Calu3 (cell line): Measurements from ENCODE around the gene PPFIBP2. TPM values are rescaled to one million over a fixed set of nuclear protein-coding genes. Genes with fewer than 3 reads are reported as not detected.

ENCODE experiments used
- BruUV-seq: library from RNA; stranded (reverse); fragments of 400-500 nt; replicated peaks from 2 replicates; lab custom pipeline; 2021; lab: Mats Ljungman, UMichigan
- CTCF ChIA-PET: fragments of 300-600 bp; sonication (Branson Sonifier 250); formaldehyde crosslinking; loops from one replicate; lab custom pipeline; 2022; ENCODE audit warnings: antibody characterized with exemption; lab: Charles Lee
- DNase-seq: peaks from one replicate; pipeline ENCODE4 v3.0.0; 2022
- H3K27ac Mint-ChIP-seq: one replicate; pipeline ENCODE4 v1.8.0; 2022; ENCODE audit warnings: mixed read lengths; ENCODE audit not compliant: unreplicated experiment
- H3K27me3 Mint-ChIP-seq: one replicate; pipeline ENCODE4 v1.8.0; 2022; ENCODE audit warnings: mixed read lengths; ENCODE audit not compliant: unreplicated experiment
- H3K36me3 Mint-ChIP-seq: one replicate; pipeline ENCODE4 v1.8.0; 2022; ENCODE audit warnings: mild to moderate bottlenecking, moderate library complexity, mixed read lengths; ENCODE audit not compliant: insufficient read depth, unreplicated experiment
- H3K4me1 Mint-ChIP-seq: one replicate; pipeline ENCODE4 v1.8.0; 2022; ENCODE audit warnings: mild to moderate bottlenecking, low read depth, mixed read lengths; ENCODE audit not compliant: unreplicated experiment
- H3K4me3 Mint-ChIP-seq: one replicate; pipeline ENCODE4 v1.8.0; 2022; ENCODE audit warnings: mild to moderate bottlenecking, low read depth, moderate library complexity, mixed read lengths; ENCODE audit not compliant: unreplicated experiment
- H3K9me3 Mint-ChIP-seq: one replicate; pipeline ENCODE4 v1.8.0; 2022; ENCODE audit warnings: low read depth, mixed read lengths; ENCODE audit not compliant: unreplicated experiment
- intact Hi-C: fragments of 100-400 bp; cut with micrococcal nuclease; formaldehyde crosslinking; loops from one replicate; pipeline ENCODE4 v1.10.0; 2022; ENCODE audit not compliant: unreplicated experiment
- total RNA-seq: library from RNA; stranded (reverse); gene quantifications from 2 replicates; pipeline ENCODE4 v1.2.3, GENCODE V29; 2022
- TF ChIP-seq, protein P1 (sequence below): fragments of 200-600 bp; IDR thresholded peaks from one replicate; pipeline ENCODE4 v1.8.0; 2022; ENCODE audit warnings: antibody characterized with exemption; ENCODE audit not compliant: unreplicated experiment

PPFIBP2 gene
- total RNA-seq, 1 experiment from 2014 or later: 28.5 TPM

DNA sequence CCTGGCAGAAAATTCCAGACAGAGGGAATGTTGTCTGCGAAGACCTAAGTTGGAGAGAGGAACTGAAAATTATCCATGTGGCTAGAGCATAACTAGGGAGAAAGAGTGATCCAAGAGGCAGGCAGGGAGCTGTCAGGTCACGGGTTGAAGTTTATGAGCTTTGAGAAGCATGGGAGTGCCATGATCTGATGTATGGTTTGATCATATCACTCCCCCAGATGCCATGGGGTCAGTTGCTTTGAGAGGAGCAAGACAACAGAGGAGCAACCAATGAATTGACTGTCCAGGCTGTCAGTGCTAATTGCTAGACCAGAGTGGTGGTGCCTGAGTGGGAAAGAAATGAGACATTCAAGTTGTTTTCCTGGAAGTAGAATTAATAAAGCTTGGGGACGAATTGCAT is 105.5 kb downstream of the PPFIBP2 start:
- Mint-ChIP-seq H3K36me3 (peaks cover 5% of the 10 kb centered on the region), H3K27ac (no peak overlapping the region), H3K9me3 (no peaks in the 10 kb centered on the region), H3K4me1 (peaks cover 6% of the 10 kb centered on the region), H3K27me3 (no peaks in the 10 kb centered on the region), H3K4me3 (no peak overlapping the region)
- BruUV-seq: no TSS peak
- DNase-seq: no peak
- TF ChIP-seq, protein P1, sequence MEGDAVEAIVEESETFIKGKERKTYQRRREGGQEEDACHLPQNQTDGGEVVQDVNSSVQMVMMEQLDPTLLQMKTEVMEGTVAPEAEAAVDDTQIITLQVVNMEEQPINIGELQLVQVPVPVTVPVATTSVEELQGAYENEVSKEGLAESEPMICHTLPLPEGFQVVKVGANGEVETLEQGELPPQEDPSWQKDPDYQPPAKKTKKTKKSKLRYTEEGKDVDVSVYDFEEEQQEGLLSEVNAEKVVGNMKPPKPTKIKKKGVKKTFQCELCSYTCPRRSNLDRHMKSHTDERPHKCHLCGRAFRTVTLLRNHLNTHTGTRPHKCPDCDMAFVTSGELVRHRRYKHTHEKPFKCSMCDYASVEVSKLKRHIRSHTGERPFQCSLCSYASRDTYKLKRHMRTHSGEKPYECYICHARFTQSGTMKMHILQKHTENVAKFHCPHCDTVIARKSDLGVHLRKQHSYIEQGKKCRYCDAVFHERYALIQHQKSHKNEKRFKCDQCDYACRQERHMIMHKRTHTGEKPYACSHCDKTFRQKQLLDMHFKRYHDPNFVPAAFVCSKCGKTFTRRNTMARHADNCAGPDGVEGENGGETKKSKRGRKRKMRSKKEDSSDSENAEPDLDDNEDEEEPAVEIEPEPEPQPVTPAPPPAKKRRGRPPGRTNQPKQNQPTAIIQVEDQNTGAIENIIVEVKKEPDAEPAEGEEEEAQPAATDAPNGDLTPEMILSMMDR: no peak
- intact Hi-C loops: no loop called here
- CTCF ChIA-PET: no interaction called here

DNA sequence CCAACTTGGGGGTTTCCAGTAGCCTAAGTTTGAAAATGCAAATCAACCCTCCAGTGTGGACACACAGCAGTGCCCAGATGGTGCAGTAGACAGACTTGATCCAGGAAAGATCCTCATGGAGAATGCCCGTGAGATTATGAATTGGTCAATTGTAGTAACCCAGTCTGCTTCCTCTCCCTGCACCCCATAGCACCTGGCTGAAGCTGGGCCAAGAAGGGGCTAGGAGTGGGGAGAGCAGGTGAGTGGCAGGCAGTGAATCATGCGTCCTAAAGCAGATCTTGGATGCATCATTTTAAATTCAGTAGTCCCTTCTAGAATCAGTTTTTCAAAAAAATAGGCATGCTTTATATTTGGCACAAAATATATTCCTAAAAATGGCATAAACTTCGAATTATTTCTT is 107.3 kb downstream of the PPFIBP2 start:
- TF ChIP-seq, protein P1: no peak
- intact Hi-C loops: no loop called here
- no peak for DNase-seq
- Mint-ChIP-seq H3K27me3 (no peaks in the 10 kb centered on the region), H3K4me3 (no peak overlapping the region), H3K4me1 (no peaks in the 10 kb centered on the region), H3K27ac (no peak overlapping the region), H3K36me3 (peaks cover 5% of the 10 kb centered on the region), H3K9me3 (no peaks in the 10 kb centered on the region)
- no TSS peak for BruUV-seq
- CTCF ChIA-PET: no interaction called here

DNA sequence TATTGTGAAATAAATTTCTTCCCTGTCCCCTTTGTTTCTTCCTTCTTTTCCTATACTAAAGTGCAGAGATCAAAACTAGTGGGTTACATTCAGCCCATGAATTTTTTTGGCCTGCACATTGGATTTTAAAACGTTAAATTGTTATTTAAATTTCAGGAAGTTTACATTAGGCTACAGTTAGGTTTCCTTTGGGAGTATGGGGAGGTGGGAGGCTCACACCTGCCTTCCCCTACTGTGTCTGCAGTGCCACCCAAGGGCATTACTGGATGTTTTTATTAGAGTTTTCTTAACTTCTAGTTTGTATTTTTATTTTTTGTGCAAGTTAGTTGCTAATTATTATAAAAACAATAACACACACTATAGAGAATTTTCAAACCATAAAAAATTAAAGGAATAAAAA is 107.8 kb downstream of the PPFIBP2 start:
- no peaks in the 10 kb centered on the region for H3K9me3 Mint-ChIP-seq
- intact Hi-C loops: no loop called here

GRCh38 chr11:7622721-7623120 is 108.9 kb downstream of the PPFIBP2 start:
- DNase-seq: no peak
- no peak overlapping the region for H3K27ac Mint-ChIP-seq
- intact Hi-C loops: no loop called here
- H3K9me3 Mint-ChIP-seq: no peaks in the 10 kb centered on the region
- no TSS peak for BruUV-seq
- CTCF ChIA-PET: interaction anchor here (0.8 kb wide), 1 partner anchor 11 kb away, joined by 3 read pairs; no protein-coding TSS in a partner anchor
- no peak overlapping the region for H3K4me3 Mint-ChIP-seq
- H3K4me1 Mint-ChIP-seq: no peaks in the 10 kb centered on the region
- no peaks in the 10 kb centered on the region for H3K27me3 Mint-ChIP-seq
- peaks cover 5% of the 10 kb centered on the region for H3K36me3 Mint-ChIP-seq
- TF ChIP-seq, protein P1: no peak

More for the DNA sequence above, 107.8 kb downstream of the PPFIBP2 start:
- no peaks in the 10 kb centered on the region for H3K4me1 Mint-ChIP-seq
- TF ChIP-seq, protein P1: no peak
- CTCF ChIA-PET: no interaction called here
- BruUV-seq: no TSS peak
- no peak overlapping the region for H3K4me3 Mint-ChIP-seq
- peaks cover 5% of the 10 kb centered on the region for H3K36me3 Mint-ChIP-seq
- H3K27ac Mint-ChIP-seq: no peak overlapping the region
- H3K27me3 Mint-ChIP-seq: no peaks in the 10 kb centered on the region
- no peak for DNase-seq
